Liver (tissue), 9 donors: ENCODE data around the gene LRP3. TPM values are rescaled to one million over a fixed set of nuclear protein-coding genes. Genes with fewer than 3 reads are reported as not detected.

Experiments used
- DNase-seq: peaks from one replicate; pipeline ENCODE4 v3.0.0-alpha.2; 2017; ENCODE audit warnings: low spot score
- H3K27ac ChIP-seq, 2 donors: one replicate each; pipeline ENCODE4 v1.7.0; 2013; ENCODE audit warnings: inconsistent platforms in 2 of 2, low read length in 2 of 2, control low read depth in 1 of 2, low read depth in 1 of 2, mild to moderate bottlenecking in 1 of 2
- H3K27me3 ChIP-seq, 4 donors: one replicate each; pipeline versions ENCODE4 v1.6.1 to v1.7.0; 2013; ENCODE audit warnings: low read length in 3 of 4, inconsistent platforms in 1 of 4, mild to moderate bottlenecking in 1 of 4, moderate library complexity in 1 of 4; ENCODE audit not compliant: control insufficient read depth in 4 of 4, insufficient read depth in 4 of 4
- H3K36me3 ChIP-seq, 4 donors: one replicate each; pipeline versions ENCODE4 v1.6.1 to v1.7.0; 2013; ENCODE audit warnings: low read length in 3 of 4, mild to moderate bottlenecking in 3 of 4, low read depth in 1 of 4, moderate library complexity in 1 of 4; ENCODE audit not compliant: control insufficient read depth in 4 of 4, insufficient read depth in 3 of 4
- H3K4me1 ChIP-seq, 4 donors: one replicate each; pipeline versions ENCODE4 v1.6.1 to v1.7.0; 2013; ENCODE audit warnings: low read length in 3 of 4, mild to moderate bottlenecking in 3 of 4, moderate library complexity in 1 of 4; ENCODE audit not compliant: control insufficient read depth in 4 of 4, insufficient read depth in 4 of 4
- H3K4me3 ChIP-seq, 3 donors: one replicate each; pipeline versions ENCODE4 v1.6.1 to v1.7.0; 2013; ENCODE audit warnings: low read length in 3 of 3, control low read depth in 1 of 3, low read depth in 1 of 3, mild to moderate bottlenecking in 1 of 3
- H3K9ac ChIP-seq, 2 donors: one replicate each; pipeline ENCODE4 v1.7.0; 2013; ENCODE audit warnings: low read length in 2 of 2, mild to moderate bottlenecking in 2 of 2, moderate library complexity in 2 of 2, control low read depth in 1 of 2, low read depth in 1 of 2
- H3K9me3 ChIP-seq, 4 donors: one replicate each; pipeline versions ENCODE4 v1.6.1 to v1.7.0; 2013; ENCODE audit warnings: low read length in 3 of 4; ENCODE audit not compliant: control insufficient read depth in 4 of 4
- ATF3 ChIP-seq: IDR thresholded peaks from 2 replicates; pipeline ENCODE4 v1.6.1; 2016; ENCODE audit warnings: antibody characterized with exemption
- CTCF ChIP-seq: fragments of 150-350 bp; IDR thresholded peaks from 2 replicates; pipeline ENCODE4 v1.5.1; 2017; ENCODE audit warnings: improper control_type of control experiment, low read depth, low read length; ENCODE audit not compliant: missing input control
- EGR1 ChIP-seq, 2 donors: IDR thresholded peaks; 2 replicates each; pipeline ENCODE4 v1.6.1; 2016 to 2018; ENCODE audit warnings: antibody characterized with exemption in 2 of 2, low read depth in 2 of 2
- FOXA1 ChIP-seq: IDR thresholded peaks from 2 replicates; pipeline ENCODE4 v1.6.1; 2016; ENCODE audit warnings: antibody characterized with exemption
- FOXA2 ChIP-seq: IDR thresholded peaks from 2 replicates; pipeline ENCODE4 v1.6.1; 2016; ENCODE audit warnings: antibody characterized with exemption
- GABPA ChIP-seq, 2 donors: IDR thresholded peaks in 1 of 2; conservative IDR thresholded peaks in 1 of 2; 2 replicates each; pipeline ENCODE4 v1.6.1; 2016; ENCODE audit warnings: antibody characterized with exemption in 2 of 2, mild to moderate bottlenecking in 1 of 2, moderate library complexity in 1 of 2
- HNF4A ChIP-seq, 2 donors: conservative IDR thresholded peaks; 2 replicates each; pipeline ENCODE4 v1.6.1; 2016; ENCODE audit warnings: antibody characterized with exemption in 2 of 2, mild to moderate bottlenecking in 2 of 2
- HNF4G ChIP-seq: IDR thresholded peaks from 2 replicates; pipeline ENCODE4 v1.6.1; 2016; ENCODE audit warnings: antibody characterized with exemption
- JUND ChIP-seq, 2 donors: IDR thresholded peaks; 2 replicates each; pipeline ENCODE4 v1.6.1; 2016; ENCODE audit warnings: antibody characterized with exemption in 2 of 2
- MAX ChIP-seq: IDR thresholded peaks from 2 replicates; pipeline ENCODE4 v1.6.1; 2016; ENCODE audit warnings: antibody characterized with exemption
- NR2F2 ChIP-seq: IDR thresholded peaks from 2 replicates; pipeline ENCODE4 v1.6.1; 2016; ENCODE audit warnings: antibody characterized with exemption
- RAD21 ChIP-seq, 2 donors: IDR thresholded peaks; 2 replicates each; pipeline ENCODE4 v1.6.1; 2016; ENCODE audit warnings: antibody characterized with exemption in 2 of 2, mild to moderate bottlenecking in 2 of 2
- REST ChIP-seq: IDR thresholded peaks from 2 replicates; pipeline ENCODE4 v1.6.1; 2016; ENCODE audit warnings: antibody characterized with exemption, mild to moderate bottlenecking
- RXRA ChIP-seq, 2 donors: IDR thresholded peaks; 2 replicates each; pipeline ENCODE4 v1.6.1; 2017 to 2018; ENCODE audit warnings: antibody characterized with exemption in 2 of 2, mild to moderate bottlenecking in 1 of 2
- SP1 ChIP-seq: IDR thresholded peaks from 2 replicates; pipeline ENCODE4 v1.6.1; 2018; ENCODE audit warnings: antibody characterized with exemption, mild to moderate bottlenecking
- TAF1 ChIP-seq: conservative IDR thresholded peaks from 2 replicates; pipeline ENCODE4 v1.6.1; 2016; ENCODE audit warnings: antibody characterized with exemption, mild to moderate bottlenecking
- YY1 ChIP-seq: IDR thresholded peaks from 2 replicates; pipeline ENCODE4 v1.6.1; 2016; ENCODE audit warnings: antibody characterized with exemption, mild to moderate bottlenecking
- ZBTB33 ChIP-seq: IDR thresholded peaks from 2 replicates; pipeline ENCODE4 v1.6.1; 2016; ENCODE audit warnings: antibody characterized with exemption
- WGBS: extraction: QIAGEN DNeasy Blood & Tissue Kit; methylation state at CpG from one replicate; pipeline ENCODE4 v1.1.7; 2013; 5-methylcytosine and 5-hydroxymethylcytosine counted together
- polyA plus RNA-seq, 2 donors: library from polyadenylated mRNA; stranded (reverse) in 1 of 2; unstranded in 1 of 2; fragments of 200-250 nt in 1 of 2; fragments of >200 nt in 1 of 2; fragmentation: Nextera tagmentation in 1 of 2; extraction: Ambion mirVana in 1 of 2; gene quantifications; one replicate each; pipeline versions ENCODE4 v1.2.1 to v1.2.3, GENCODE V29; 2013 to 2015
- total RNA-seq, 2 donors: library from RNA; depleted of rRNA; stranded (reverse); fragments of >200 nt; gene quantifications; one replicate each; pipeline ENCODE4 v1.2.3, GENCODE V29; 2014
- donor health status: healthy.
- donor health status: healthy.
- donor health status: healthy.
- donor health status: healthy.
- donor health status: healthy.

The LRP3 gene
- total and polyA plus RNA-seq, 4 donors = 2.5 to 42.3 (median 15.4) TPM

GRCh38 chr19:33257828-33258227 is 63.7 kb downstream of the LRP3 start:
- Histone ChIP-seq H3K4me1 (peaks cover 0 to 6% (median 3%) of the 10 kb centered on the region in 4 donors), H3K9ac (no peak overlapping the region), H3K27ac (no peak overlapping the region), H3K36me3 (no peaks in the 10 kb centered on the region), H3K4me3 (no peak overlapping the region), H3K27me3 (no peaks in the 10 kb centered on the region), H3K9me3 (no peaks in the 10 kb centered on the region)
- WGBS = 94% methylated on average over 2 of the region's 2 CpGs
- no peak for DNase-seq
- no peak for TF ChIP-seq RXRA (IDR thresholded peaks at IDR 0.05)
- TF ChIP-seq SP1 = no peak
- TF ChIP-seq FOXA1 = no peak
- no peak for TF ChIP-seq GABPA (IDR thresholded peaks at IDR 0.05 in 1 of 2, conservative IDR thresholded peaks at IDR 0.05 in 1 of 2)
- no peak for TF ChIP-seq ATF3
- TF ChIP-seq NR2F2 = no peak
- no peak for TF ChIP-seq YY1
- TF ChIP-seq RAD21 (IDR thresholded peaks at IDR 0.05) = no peak
- no peak for TF ChIP-seq HNF4G
- no peak for TF ChIP-seq CTCF
- no peak for TF ChIP-seq ZBTB33
- no peak for TF ChIP-seq EGR1 (IDR thresholded peaks at IDR 0.05; ENCODE audit: low read depth in 2 of 2)
- TF ChIP-seq FOXA2 = no peak
- no peak for TF ChIP-seq REST
- no peak for TF ChIP-seq HNF4A (conservative IDR thresholded peaks at IDR 0.05)
- no peak for TF ChIP-seq JUND (IDR thresholded peaks at IDR 0.05)
- TF ChIP-seq MAX = no peak
- TF ChIP-seq TAF1 = no peak

Other genes starting within 250 kb of the LRP3 start
- 1 to 10 TPM; 2.4 to 2.9 TPM for gene CEP89, start 222.4 kb upstream of the LRP3 start, total RNA-seq
- gene CEP89, start 222.4 kb upstream of the LRP3 start, polyA plus RNA-seq = 1 to 10 TPM; 2.0 to 2.4 TPM
- gene FAAP24, start 222.1 kb upstream of the LRP3 start, total RNA-seq = 1 to 10 TPM in 1 of 2 donors, under 1 TPM in 1; 0.25 to 1.1 TPM
- under 1 TPM; 0.19 to 0.29 TPM for gene FAAP24, start 222.1 kb upstream of the LRP3 start, polyA plus RNA-seq
- gene RHPN2, start 129.4 kb upstream of the LRP3 start, total RNA-seq = 10 to 100 TPM in 1 of 2 donors, 1 to 10 TPM in 1; 7.6 to 31.5 TPM
- gene RHPN2, start 129.4 kb upstream of the LRP3 start, polyA plus RNA-seq = 10 to 100 TPM in 1 of 2 donors, 1 to 10 TPM in 1; 9.2 to 10.5 TPM
- gene GPATCH1, start 113.1 kb upstream of the LRP3 start, total RNA-seq = 1 to 10 TPM; 4.1 to 5.2 TPM
- gene GPATCH1, start 113.1 kb upstream of the LRP3 start, polyA plus RNA-seq = 1 to 10 TPM; 2.5 to 3.1 TPM
- gene WDR88, start 62.2 kb upstream of the LRP3 start, total RNA-seq = under 1 TPM in 1 of 2 donors, not detected in 1; 0.08 TPM
- under 1 TPM in 1 of 2 donors, not detected in 1; 0.08 TPM for gene WDR88, start 62.2 kb upstream of the LRP3 start, polyA plus RNA-seq
- not detected for gene SLC7A10, start 31.5 kb downstream of the LRP3 start, total RNA-seq
- not detected for gene SLC7A10, start 31.5 kb downstream of the LRP3 start, polyA plus RNA-seq
- 10 to 100 TPM; 70.0 to 95.5 TPM for gene CEBPA, start 108.2 kb downstream of the LRP3 start, total RNA-seq
- 100 to 1,000 TPM in 1 of 2 donors, 10 to 100 TPM in 1; 32.9 to 112 TPM for gene CEBPA, start 108.2 kb downstream of the LRP3 start, polyA plus RNA-seq
- 10 to 100 TPM; 18.0 to 36.1 TPM for gene CEBPG, start 179.4 kb downstream of the LRP3 start, total RNA-seq
- gene CEBPG, start 179.4 kb downstream of the LRP3 start, polyA plus RNA-seq = 10 to 100 TPM; 16.9 to 30.3 TPM